ENCODE results near the gene HOMEZ.

HOMEZ gene

GRCh38 chr14:23301288-23301968 is 15.5 kb upstream of the HOMEZ start (continued):
- TF ChIP-seq, protein P1, sequence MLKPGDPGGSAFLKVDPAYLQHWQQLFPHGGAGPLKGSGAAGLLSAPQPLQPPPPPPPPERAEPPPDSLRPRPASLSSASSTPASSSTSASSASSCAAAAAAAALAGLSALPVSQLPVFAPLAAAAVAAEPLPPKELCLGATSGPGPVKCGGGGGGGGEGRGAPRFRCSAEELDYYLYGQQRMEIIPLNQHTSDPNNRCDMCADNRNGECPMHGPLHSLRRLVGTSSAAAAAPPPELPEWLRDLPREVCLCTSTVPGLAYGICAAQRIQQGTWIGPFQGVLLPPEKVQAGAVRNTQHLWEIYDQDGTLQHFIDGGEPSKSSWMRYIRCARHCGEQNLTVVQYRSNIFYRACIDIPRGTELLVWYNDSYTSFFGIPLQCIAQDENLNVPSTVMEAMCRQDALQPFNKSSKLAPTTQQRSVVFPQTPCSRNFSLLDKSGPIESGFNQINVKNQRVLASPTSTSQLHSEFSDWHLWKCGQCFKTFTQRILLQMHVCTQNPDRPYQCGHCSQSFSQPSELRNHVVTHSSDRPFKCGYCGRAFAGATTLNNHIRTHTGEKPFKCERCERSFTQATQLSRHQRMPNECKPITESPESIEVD (tag by site-specific recombination; IDR thresholded peaks at IDR 0.05), result no peak
- TF ChIP-seq, protein P2, sequence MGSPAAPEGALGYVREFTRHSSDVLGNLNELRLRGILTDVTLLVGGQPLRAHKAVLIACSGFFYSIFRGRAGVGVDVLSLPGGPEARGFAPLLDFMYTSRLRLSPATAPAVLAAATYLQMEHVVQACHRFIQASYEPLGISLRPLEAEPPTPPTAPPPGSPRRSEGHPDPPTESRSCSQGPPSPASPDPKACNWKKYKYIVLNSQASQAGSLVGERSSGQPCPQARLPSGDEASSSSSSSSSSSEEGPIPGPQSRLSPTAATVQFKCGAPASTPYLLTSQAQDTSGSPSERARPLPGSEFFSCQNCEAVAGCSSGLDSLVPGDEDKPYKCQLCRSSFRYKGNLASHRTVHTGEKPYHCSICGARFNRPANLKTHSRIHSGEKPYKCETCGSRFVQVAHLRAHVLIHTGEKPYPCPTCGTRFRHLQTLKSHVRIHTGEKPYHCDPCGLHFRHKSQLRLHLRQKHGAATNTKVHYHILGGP (tag by site-specific recombination; IDR thresholded peaks at IDR 0.05), result no peak
- TF ChIP-seq ZNF10 (tag by site-specific recombination; IDR thresholded peaks at IDR 0.05) (no peak), INSM2 (tag by site-specific recombination; IDR thresholded peaks at IDR 0.05) (0 out of 2 replicates have a peak, but pooled peaks have one; percentile 37), ZNF560 (tag by site-specific recombination; IDR thresholded peaks at IDR 0.05; ENCODE audit: borderline replicate concordance) (no peak), PRDM2 (tag by site-specific recombination; IDR thresholded peaks at IDR 0.05; ENCODE audit: borderline replicate concordance) (no peak), ATF2 (tag by site-specific recombination; IDR thresholded peaks at IDR 0.05; ENCODE audit: low read depth) (no peak), ZBTB20 (tag by site-specific recombination; IDR thresholded peaks at IDR 0.05) (no peak), ZNF302 (tag by site-specific recombination; IDR thresholded peaks at IDR 0.05; ENCODE audit: low read depth) (no peak), SETDB1 (IDR thresholded peaks at IDR 0.05; ENCODE audit: insufficient read length, low read length) (no peak), ZNF692 (tag by site-specific recombination; IDR thresholded peaks at IDR 0.05) (peak; percentile 75), ZNF530 (tag by site-specific recombination; IDR thresholded peaks at IDR 0.05; ENCODE audit: low read depth) (no peak), ZNF311 (tag by site-specific recombination; IDR thresholded peaks at IDR 0.05; ENCODE audit: borderline replicate concordance) (no peak), ZNF155 (tag by site-specific recombination; IDR thresholded peaks at IDR 0.05) (no peak), ZNF174 (tag by site-specific recombination; IDR thresholded peaks at IDR 0.05) (no peak), RBAK (tag by site-specific recombination; IDR thresholded peaks at IDR 0.05) (no peak), ZNF76 (tag by site-specific recombination; IDR thresholded peaks at IDR 0.05; ENCODE audit: borderline replicate concordance, low read depth) (no peak)
- TF ChIP-seq, protein P3, sequence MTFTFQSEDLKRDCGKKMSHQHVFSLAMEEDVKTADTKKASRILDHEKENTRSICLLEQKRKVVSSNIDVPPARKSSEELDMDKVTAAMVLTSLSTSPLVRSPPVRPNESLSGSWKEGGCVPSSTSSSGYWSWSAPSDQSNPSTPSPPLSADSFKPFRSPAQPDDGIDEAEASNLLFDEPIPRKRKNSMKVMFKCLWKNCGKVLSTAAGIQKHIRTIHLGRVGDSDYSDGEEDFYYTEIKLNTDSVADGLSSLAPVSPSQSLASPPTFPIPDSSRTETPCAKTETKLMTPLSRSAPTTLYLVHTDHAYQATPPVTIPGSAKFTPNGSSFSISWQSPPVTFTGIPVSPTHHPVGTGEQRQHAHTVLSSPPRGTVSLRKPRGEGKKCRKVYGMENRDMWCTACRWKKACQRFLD (tag by site-specific recombination; IDR thresholded peaks at IDR 0.05), result no peak
- TF ChIP-seq, protein P4, sequence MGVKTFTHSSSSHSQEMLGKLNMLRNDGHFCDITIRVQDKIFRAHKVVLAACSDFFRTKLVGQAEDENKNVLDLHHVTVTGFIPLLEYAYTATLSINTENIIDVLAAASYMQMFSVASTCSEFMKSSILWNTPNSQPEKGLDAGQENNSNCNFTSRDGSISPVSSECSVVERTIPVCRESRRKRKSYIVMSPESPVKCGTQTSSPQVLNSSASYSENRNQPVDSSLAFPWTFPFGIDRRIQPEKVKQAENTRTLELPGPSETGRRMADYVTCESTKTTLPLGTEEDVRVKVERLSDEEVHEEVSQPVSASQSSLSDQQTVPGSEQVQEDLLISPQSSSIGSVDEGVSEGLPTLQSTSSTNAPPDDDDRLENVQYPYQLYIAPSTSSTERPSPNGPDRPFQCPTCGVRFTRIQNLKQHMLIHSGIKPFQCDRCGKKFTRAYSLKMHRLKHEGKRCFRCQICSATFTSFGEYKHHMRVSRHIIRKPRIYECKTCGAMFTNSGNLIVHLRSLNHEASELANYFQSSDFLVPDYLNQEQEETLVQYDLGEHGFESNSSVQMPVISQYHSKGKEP (tag by site-specific recombination; IDR thresholded peaks at IDR 0.05), result peak; percentile 29; the same call in 1 of the 2 replicates
